GM18870 (cell line): ENCODE measurements around the gene SPG11.
A peak's percentile ranks its signal among the peaks of the same experiment; 100 is the strongest.
"Not testable (repeated sequence)": the region's sequence is repeated elsewhere in the genome, so short reads cannot be mapped to it uniquely, and the experiment has no call there.

Experiments
- ATAC-seq: cut with Tn5 transposase; IDR thresholded peaks from one replicate; pipeline ENCODE4 v1.9.1; 2021; ENCODE audit warnings: moderate library complexity; ENCODE audit not compliant: unreplicated experiment

Gene SPG11

GRCh38 chr15:44565387-44566154 lies 97.9 kb downstream of the SPG11 start:
- no peak for ATAC-seq

DNA sequence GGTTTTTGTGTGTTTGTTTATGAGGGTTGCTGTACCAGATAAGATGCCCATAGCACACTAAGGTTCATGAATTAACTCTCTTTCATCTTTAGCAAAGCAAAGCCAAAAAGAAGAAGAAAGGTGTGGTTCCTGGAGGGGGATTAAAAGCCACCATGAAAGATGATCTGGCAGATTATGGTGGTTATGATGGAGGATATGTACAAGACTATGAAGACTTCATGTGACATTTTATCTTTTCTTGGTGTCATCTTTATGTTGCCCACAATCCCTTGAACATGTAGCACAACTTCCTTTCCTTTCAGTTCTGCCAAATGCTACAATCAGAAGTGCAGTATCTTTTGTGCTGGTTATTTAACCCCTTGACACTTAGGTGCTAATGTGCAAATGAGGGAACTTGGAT lies 102.5 kb downstream of the SPG11 start:
- not testable (repeated sequence) for ATAC-seq

DNA sequence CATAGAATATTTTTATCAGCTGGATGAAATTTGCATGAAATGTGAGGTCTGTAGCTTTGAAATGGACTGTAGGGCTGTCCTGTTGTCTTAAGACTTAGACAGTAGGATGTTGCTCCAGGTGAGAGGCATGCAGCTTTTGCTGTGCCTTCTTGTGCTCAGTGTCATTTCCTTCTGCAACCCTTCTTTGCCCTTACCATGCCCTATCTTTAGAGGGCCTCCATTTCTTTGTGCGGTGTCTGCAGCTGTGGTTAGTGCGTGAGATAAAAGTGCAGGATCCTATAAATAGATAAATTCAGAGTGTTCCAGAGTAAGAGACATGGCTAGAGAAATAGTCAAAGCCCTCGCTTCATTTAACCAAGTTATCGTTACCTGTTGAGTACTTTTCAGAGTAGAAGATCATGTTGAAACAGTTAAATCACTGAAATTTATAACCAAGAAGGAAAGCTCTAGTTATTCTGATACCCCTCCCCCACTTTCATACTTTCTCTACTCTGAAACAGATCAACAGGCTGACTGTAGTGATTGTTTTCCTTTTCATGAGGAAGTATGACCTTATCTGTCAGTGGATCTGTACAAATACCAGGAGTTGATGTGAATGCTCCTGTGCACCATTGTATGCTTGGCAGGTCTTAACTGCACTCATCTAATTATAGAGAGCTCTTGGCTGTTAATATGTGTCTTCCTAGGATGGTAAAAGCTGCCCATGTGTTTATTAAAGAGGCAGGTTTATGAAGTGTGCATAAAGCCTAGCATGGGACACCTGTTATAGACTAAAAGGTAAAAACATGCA lies 108.3 kb downstream of the SPG11 start:
- no peak for ATAC-seq

DNA sequence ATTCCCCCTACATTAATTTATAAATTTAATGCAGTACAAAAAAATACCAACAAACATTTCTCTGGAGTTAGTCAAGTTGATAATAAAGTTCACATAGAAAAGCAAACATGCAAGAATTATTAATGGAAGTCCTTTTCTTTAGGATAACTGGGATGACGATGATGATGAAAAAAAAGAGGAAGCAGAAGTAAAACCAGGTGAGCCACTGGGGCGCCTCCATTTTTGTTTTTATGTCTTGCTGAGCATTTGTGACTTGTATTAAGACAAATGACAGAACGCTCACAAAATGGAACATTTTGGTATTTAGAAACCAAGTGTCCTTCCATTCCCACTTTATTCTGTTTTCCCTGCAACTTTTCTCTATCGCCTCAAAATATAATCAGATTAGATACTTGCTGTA lies 112.7 kb downstream of the SPG11 start:
- ATAC-seq, result no peak

DNA sequence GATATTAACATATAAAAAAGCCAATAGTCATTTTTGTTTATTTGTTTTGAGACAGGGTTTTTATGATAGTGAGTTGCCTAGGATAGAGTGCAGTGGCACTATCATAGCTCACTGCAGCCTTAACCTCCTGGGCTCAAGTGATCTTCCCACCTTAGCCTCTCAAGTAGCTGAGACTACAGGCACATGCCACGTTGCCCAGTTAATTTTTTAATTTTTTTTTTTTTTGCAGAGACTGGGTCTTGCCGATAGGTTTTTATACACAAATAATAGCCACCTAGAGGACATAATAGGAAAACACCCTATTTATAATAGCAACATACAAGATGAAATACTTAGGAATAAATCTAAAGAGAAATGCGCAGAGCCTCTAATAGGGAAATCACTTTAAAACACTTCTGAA lies 113.2 kb downstream of the SPG11 start:
- ATAC-seq, result no peak

- not testable (repeated sequence) for ATAC-seq
Measured at GRCh38 chr15:44549152-44549551, 114.3 kb downstream of the SPG11 start.

GRCh38 chr15:44545913-44546802 lies 117.3 kb downstream of the SPG11 start:
- peak; percentile 70 for ATAC-seq

DNA sequence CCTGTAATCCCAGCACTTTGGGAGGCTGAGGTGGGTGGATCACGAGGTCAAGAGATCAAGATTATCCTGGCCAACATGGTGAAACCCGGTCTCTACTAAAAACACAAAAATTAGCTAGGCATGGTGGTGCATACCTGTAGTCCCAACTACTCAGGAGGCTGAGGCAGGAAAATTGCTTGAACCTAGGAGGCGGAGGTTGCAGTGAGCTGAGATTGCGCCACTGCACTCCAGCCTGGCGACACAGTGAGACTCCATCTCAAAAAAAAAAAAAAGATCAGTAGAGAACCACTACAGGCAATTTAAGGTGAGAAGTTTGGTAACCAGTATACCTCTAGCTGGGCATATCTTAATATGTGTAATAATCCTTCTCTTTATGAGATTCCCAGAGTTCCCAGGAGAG lies 118.7 kb downstream of the SPG11 start:
- ATAC-seq, result not testable (repeated sequence)

DNA sequence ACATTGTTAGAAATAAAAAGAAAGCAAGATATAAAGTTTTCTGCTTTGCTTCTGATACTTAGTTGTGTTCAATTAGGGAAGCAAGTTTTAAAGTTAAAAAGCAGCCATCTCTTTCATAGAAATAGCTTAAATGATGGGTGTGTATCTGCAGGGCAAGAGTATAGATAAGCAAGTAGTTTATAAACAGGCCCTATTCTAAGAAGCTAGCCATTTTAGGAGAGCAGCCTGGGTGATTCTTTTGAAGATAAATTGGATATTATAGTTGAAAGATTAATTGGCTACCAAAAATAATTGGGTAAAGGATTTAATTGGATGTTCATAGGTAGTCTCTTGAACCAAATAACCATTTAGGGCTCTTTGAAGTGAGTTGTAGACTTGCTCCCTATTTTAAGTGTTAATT lies 120.9 kb downstream of the SPG11 start:
- no peak for ATAC-seq

- no peak for ATAC-seq
Measured at GRCh38 chr15:44541282-44541958, 122.0 kb downstream of the SPG11 start.

GRCh38 chr15:44537735-44538240 lies 125.7 kb downstream of the SPG11 start:
- no peak for ATAC-seq

- ATAC-seq, result peak; percentile 77
Measured at GRCh38 chr15:44536962-44537734, 126.3 kb downstream of the SPG11 start, which contains the start of gene EIF3J. EIF3J (plus strand) TSS chr15:44537147; CDS start chr15:44537195, 48 bp downstream.

GRCh38 chr15:44536302-44536961 lies 127.0 kb downstream of the SPG11 start:
- peak; percentile 61 for ATAC-seq

DNA sequence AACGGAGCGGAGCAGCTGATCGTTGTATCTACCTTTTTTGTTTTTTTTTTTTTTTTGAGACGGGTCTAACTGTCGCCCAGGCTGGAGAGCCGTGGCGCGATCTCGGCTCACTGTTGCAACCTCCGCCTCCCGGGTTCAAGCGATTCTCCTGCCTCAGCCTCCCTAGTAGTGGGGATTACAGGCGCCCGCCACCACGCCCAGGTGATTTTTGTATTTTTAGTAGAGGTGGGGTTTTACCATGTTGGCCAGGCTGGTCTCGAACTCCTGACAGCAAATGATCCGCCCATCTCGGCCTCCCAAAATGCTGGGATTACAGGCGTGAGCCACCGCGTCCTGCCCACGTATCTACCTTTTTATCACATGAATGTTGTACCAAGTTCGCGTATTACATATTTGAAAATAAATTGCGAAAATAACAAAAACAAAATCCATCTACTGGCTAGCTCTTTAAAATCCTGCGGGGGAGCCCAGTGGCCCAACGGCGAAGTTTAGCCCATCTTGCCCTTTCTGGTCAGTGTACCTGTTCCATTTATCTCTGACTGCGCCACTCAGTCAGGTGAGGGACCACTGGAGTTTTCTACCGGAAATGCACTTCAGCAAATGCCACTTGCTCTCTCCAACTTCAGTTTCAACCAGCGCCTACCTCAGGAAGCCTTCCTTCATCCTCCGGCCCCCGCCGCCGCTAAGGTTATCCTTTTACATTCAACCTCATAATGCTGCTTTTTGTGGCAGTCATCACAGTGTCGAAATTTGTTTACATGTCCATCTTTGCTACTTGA lies 127.8 kb downstream of the SPG11 start:
- ATAC-seq, result no peak

DNA sequence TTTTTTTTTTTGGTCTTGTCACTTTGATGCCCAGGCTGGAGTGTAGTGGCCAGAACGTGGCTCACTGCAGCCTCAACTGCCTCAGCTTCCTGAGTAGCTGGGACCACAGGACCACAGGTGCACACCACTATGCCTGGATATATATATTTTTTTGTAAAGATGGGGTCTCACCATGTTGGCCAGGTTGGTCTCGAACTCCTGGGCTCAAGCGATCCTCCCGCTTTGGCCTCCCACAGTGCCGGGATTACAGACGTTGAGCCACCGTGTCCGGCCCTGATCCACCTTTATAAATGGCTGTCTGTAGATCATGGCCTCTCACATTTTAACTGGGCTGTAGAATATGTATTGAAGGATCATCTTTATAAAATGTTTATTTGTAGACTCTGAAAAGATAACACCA lies 128.4 kb downstream of the SPG11 start:
- ATAC-seq, result no peak

- ATAC-seq, result no peak
Measured at GRCh38 chr15:44532689-44533088, 130.8 kb downstream of the SPG11 start.

DNA sequence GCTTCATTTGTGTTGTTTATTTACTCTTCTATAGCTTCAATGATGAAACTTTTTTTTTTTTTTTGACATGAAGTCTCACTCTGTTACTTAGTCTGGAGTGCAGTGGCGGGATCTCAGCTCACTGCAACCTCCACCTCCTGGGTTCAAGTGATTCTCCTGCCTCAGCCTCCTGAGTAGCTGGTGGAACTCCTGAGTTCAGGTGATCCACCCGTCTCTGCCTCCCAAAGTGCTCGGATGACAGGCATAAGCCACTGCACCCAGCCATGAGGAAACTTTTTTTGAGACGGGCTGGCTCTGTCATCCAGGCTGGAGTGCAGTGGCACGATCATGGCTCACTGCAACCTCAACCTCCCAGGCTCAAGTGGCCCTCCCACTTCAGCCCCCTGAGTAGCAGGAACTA lies 131.2 kb downstream of the SPG11 start:
- not testable (repeated sequence) for ATAC-seq

DNA sequence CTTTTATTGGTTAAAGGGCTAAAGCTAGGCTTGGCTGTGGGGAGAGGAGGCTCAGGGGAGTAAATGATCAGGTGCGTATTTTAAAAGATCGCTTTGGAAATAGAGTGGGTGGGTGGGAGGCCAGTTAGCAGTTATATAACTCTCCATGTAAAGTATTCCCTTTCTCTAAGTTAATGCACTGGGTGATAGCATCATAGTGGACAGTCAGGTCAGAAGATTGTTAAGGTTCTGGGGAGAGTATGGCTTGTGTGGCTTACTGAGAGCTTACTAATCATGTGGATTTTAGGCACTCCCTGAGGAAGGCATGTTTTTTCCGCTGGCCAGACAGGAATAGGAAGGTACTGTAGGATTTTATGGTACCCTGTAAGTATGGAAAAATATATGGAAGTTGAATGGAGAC lies 132.8 kb downstream of the SPG11 start:
- no peak for ATAC-seq
